Measurements from ENCODE around the gene ZNF619. TPM values are rescaled to one million over a fixed set of nuclear protein-coding genes. Genes with fewer than 3 reads are reported as not detected.
"Not testable (repeated sequence)": the region's sequence is repeated elsewhere in the genome, so short reads cannot be mapped to it uniquely, and the experiment has no call there.

The ZNF619 gene
- total RNA-seq, 2 donors from 2014 or later, result 0.91 to 5.7 TPM

GRCh38 chr3:40460481-40460880, 16.4 kb upstream of the ZNF619 start:
- H3K9me3 Mint-ChIP-seq; DNase-seq (ENCODE audit: low spot score in 2 of 2); ATAC-seq: not testable (repeated sequence)
- peak overlapping the region in 1 of 2 donors; percentile 77 for H3K27ac Mint-ChIP-seq
- H3K36me3 Mint-ChIP-seq, result peaks cover 31 to 60% of the 10 kb centered on the region in 2 donors

DNA sequence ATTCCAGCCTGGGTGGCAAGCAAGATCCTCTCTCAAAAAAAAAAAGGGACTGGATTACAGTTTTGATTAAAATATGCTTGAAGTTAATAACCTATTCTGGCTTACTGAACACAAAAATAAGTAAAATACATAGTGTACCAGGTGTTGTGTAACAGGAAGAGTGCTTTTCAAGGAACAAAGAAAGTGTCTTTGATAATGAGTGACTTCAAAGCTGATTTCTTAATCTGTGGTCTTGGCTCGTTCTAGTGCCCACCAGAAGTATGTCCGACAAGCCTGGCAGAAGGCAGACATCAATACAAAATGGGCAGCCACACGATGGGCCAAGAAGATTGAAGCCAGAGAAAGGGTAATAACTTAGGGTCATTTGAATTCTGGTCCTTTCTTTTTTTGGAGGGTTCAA, 15.8 kb upstream of the ZNF619 start:
- ATAC-seq, result no peak
- no peak for DNase-seq (ENCODE audit: low spot score in 2 of 2)
- no peaks in the 10 kb centered on the region for H3K9me3 Mint-ChIP-seq
- H3K27ac Mint-ChIP-seq, result peak overlapping the region in 1 of 2 donors; percentile 62
- peaks cover 26 to 60% of the 10 kb centered on the region in 2 donors for H3K36me3 Mint-ChIP-seq

GRCh38 chr3:40462838-40463237, 14.1 kb upstream of the ZNF619 start:
- not testable (repeated sequence) for H3K9me3 Mint-ChIP-seq; ATAC-seq; DNase-seq (ENCODE audit: low spot score in 2 of 2); H3K27ac Mint-ChIP-seq
- H3K36me3 Mint-ChIP-seq, result peaks cover 15 to 56% of the 10 kb centered on the region in 2 donors

DNA sequence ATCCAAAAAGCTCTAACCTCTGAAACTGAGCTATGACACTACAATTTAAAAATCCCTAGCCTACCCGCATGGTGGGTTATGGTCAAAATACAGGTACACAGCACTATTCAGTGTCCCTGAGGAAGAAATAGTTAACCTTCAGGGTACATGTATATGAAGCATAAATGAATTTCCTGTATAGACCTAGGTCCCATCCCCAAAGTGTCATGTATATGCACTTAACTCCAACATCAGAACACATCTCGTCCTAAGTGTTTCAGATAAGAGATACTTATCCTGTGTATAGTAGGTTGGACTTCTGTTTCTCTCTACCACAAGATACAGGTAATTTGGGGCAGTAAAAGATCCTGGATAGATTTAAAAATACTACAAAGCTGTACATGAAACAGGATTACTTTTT, 13.3 kb upstream of the ZNF619 start:
- peaks cover 8 to 48% of the 10 kb centered on the region in 2 donors for H3K36me3 Mint-ChIP-seq
- ATAC-seq, result no peak
- H3K9me3 Mint-ChIP-seq, result no peaks in the 10 kb centered on the region
- no peak for DNase-seq (ENCODE audit: low spot score in 2 of 2)
- peak overlapping the region in 1 of 2 donors; percentile 29 for H3K27ac Mint-ChIP-seq

DNA sequence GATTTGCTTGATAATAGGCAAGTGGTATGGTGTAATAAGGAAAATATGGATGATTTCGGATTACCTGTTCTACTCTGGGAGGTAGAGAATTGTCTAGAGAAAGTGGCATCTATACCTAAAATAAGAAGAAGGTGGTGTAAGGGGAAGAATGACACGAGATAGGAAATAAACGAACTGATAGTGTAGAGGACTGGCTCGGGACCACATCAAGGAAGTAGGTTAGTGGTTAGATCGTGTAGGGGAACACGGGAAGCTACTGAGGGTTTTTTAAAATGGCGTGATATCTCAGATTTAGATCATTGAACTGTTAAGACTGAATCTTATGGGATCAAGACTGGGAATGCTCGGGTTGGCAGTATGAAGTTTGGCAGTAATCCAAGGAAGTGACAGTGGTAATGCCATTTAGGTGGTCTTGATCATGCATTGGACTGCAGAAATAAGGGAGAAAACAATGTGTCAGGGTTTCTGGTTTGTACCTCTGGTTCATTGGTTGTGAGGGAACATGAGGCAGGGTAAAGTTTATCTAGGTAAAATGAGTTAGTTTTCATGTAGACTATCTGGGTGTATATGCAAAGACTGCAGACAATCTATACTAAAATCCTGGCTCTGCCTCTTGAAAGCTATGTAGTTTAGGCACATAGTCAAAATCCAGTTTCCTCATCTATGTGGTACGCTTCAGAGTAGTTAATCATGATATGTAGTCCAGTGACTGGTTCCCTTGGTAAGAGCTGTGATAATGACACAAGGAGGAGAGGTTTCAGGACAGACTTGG, 12.4 kb upstream of the ZNF619 start:
- ATAC-seq (peak; percentile 51 to 76), DNase-seq (ENCODE audit: low spot score in 2 of 2) (no peak)
- peak overlapping the region; percentile 34 to 73 for H3K27ac Mint-ChIP-seq
- H3K36me3 Mint-ChIP-seq, result peaks cover 0 to 40% of the 10 kb centered on the region in 2 donors
- no peaks in the 10 kb centered on the region for H3K9me3 Mint-ChIP-seq

- no peak for ATAC-seq
- H3K36me3 Mint-ChIP-seq, result peaks cover 0 to 39% of the 10 kb centered on the region in 2 donors
- DNase-seq (ENCODE audit: low spot score in 2 of 2), result no peak
- H3K9me3 Mint-ChIP-seq, result no peaks in the 10 kb centered on the region
- H3K27ac Mint-ChIP-seq, result peak overlapping the region; percentile 34 to 73
Measured at GRCh38 chr3:40465111-40465407, 11.9 kb upstream of the ZNF619 start.

- peaks cover 0 to 35% of the 10 kb centered on the region in 2 donors for H3K36me3 Mint-ChIP-seq
- DNase-seq (ENCODE audit: low spot score in 2 of 2) (no peak), ATAC-seq (no peak)
- H3K27ac Mint-ChIP-seq, result peak overlapping the region; percentile 34 to 56
- no peaks in the 10 kb centered on the region for H3K9me3 Mint-ChIP-seq
Measured at GRCh38 chr3:40465456-40465855, 11.5 kb upstream of the ZNF619 start.

- Mint-ChIP-seq H3K27ac (no peak overlapping the region), H3K36me3 (peaks cover 0 to 17% of the 10 kb centered on the region in 2 donors), H3K9me3 (no peaks in the 10 kb centered on the region)
- ATAC-seq, result peak in 1 of 2 donors; percentile 3
- DNase-seq (ENCODE audit: low spot score in 2 of 2), result no peak
Measured at GRCh38 chr3:40468018-40468417, 8.9 kb upstream of the ZNF619 start.

DNA sequence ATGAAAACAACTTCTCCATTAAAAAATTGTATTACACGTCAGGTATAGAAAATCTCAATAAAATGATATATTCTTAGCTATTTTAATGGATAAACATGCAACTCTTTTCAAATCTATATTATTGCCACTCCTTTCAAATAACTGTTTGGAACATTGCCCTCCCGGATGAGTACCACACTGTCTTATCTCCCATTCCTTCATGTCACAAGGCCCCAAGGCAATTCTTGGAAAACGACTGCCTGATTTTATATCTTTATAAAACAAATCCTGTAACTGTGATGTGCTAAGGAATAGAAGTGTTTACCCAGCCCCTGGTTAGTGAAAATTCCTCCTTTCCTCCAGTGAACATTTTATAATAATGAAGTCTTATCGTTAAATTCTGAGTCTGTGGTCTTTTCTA, 6.2 kb upstream of the ZNF619 start:
- H3K27ac Mint-ChIP-seq, result no peak overlapping the region
- DNase-seq (ENCODE audit: low spot score in 2 of 2) (no peak), ATAC-seq (no peak)
- H3K36me3 Mint-ChIP-seq, result no peaks in the 10 kb centered on the region
- H3K9me3 Mint-ChIP-seq, result no peaks in the 10 kb centered on the region

- Mint-ChIP-seq H3K9me3 (no peaks in the 10 kb centered on the region), H3K36me3 (peaks cover 0 to 6% of the 10 kb centered on the region in 2 donors), H3K27ac (peak overlapping the region; percentile 87 to 97)
- DNase-seq (ENCODE audit: low spot score in 2 of 2), result no peak
- no peak for ATAC-seq
Measured at GRCh38 chr3:40477666-40478065, 744 bp downstream of the ZNF619 start.

DNA sequence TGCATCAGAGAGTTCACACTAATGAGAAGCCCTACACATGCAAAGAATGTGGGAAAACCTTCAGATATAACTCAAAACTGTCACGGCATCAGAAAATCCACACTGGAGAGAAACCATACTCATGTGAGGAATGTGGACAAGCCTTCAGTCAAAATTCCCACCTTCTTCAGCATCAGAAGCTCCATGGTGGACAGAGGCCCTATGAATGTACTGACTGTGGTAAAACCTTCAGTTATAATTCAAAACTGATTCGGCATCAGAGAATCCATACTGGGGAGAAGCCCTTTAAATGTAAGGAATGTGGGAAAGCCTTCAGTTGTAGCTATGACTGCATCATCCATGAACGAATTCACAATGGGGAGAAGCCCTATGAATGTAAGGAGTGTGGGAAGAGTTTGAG, 10.2 kb downstream of the ZNF619 start:
- Mint-ChIP-seq H3K36me3 (peaks cover 35 to 39% of the 10 kb centered on the region in 2 donors), H3K9me3 (peaks cover 13 to 22% of the 10 kb centered on the region in 2 donors), H3K27ac (no peak overlapping the region)
- no peak for DNase-seq (ENCODE audit: low spot score in 2 of 2)
- ATAC-seq, result no peak

- H3K27ac Mint-ChIP-seq, result no peak overlapping the region
- ATAC-seq, result no peak
- H3K36me3 Mint-ChIP-seq, result peaks cover 28 to 33% of the 10 kb centered on the region in 2 donors
- DNase-seq (ENCODE audit: low spot score in 2 of 2), result no peak
- peaks cover 13 to 22% of the 10 kb centered on the region in 2 donors for H3K9me3 Mint-ChIP-seq
Measured at GRCh38 chr3:40490916-40491315, 14.0 kb downstream of the ZNF619 start.

- H3K27ac Mint-ChIP-seq, result peak overlapping the region in 1 of 2 donors; percentile 26
- peaks cover 0 to 5% of the 10 kb centered on the region in 2 donors for H3K36me3 Mint-ChIP-seq
- peaks cover 0 to 4% of the 10 kb centered on the region in 2 donors for H3K9me3 Mint-ChIP-seq
- no peak for ATAC-seq
- DNase-seq (ENCODE audit: low spot score in 2 of 2), result no peak
Measured at GRCh38 chr3:40494698-40495097, 17.8 kb downstream of the ZNF619 start.

DNA sequence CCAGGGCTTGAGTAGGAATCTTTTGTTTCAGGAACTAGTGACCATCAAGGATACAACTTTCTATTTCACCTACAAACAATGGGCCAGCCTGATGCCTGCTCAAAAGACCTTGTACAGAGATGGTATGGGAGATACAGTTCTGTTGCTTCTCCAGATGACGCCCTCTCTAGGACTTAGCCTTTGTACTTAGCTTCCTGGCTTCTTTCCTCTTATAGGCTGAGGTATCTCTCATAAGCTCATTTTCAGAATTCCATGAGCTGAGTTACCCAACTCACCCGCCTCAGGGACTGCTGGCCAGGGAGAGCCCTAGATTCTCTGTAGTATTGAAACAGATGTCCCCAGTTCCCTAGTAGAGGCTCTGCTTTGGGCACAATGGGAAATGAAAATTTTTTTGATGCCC, 20.4 kb downstream of the ZNF619 start:
- H3K9me3 Mint-ChIP-seq, result no peaks in the 10 kb centered on the region
- ATAC-seq (no peak), DNase-seq (ENCODE audit: low spot score in 2 of 2) (no peak)
- H3K27ac Mint-ChIP-seq, result no peak overlapping the region
- no peaks in the 10 kb centered on the region for H3K36me3 Mint-ChIP-seq

- ATAC-seq, result no peak
Measured at GRCh38 chr3:40499952-40500351, 23.0 kb downstream of the ZNF619 start.

GRCh38 chr3:40502034-40502433, 25.1 kb downstream of the ZNF619 start:
- no peak for DNase-seq (ENCODE audit: low spot score in 2 of 2)
- no peak for ATAC-seq
- H3K36me3 Mint-ChIP-seq, result peaks cover 0 to 7% of the 10 kb centered on the region in 2 donors
- H3K9me3 Mint-ChIP-seq, result no peaks in the 10 kb centered on the region
- H3K27ac Mint-ChIP-seq, result no peak overlapping the region

More at GRCh38 chr3:40499952-40500351, 23.0 kb downstream of the ZNF619 start:
- Mint-ChIP-seq H3K36me3 (no peaks in the 10 kb centered on the region), H3K9me3 (no peaks in the 10 kb centered on the region), H3K27ac (no peak overlapping the region)
- DNase-seq (ENCODE audit: low spot score in 2 of 2), result no peak

DNA sequence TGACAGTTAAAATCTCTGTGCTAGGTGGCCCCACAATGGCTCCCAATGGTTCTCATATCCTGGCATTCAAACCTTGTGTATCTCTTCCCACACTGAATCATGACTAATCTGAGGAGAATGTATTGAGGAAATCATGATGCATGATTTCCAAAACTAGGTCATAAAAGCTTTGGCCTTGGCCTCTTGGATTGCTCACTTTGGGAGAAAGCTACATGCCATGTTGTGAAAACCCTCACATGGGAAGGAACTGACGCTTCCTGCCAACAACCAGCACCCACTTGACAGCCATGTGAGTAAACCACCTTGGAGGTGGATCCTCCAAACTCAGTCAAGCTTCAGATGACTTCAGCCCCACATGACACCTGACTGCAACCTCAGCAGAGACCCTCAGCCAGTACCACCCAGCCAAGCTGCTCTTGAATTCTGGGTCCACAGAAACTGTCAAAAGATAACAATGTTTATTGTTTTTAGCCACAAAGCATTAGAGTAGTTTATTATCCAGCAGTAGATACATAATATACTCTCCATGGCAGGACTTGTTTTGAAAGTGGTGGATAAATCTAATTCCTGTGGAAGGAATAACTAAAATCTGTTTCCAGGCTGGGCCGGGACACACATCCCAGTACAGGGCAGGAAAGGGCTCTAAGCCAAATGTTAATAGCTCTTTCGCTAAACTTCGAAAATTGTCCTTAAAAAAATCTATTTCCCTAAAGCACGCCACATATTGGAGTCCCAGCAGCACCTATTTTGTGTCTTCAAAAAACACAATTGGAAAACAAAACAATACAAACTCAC, 27.9 kb downstream of the ZNF619 start:
- Mint-ChIP-seq H3K9me3 (no peaks in the 10 kb centered on the region), H3K36me3 (peaks cover 11 to 17% of the 10 kb centered on the region in 2 donors), H3K27ac (no peak overlapping the region)
- ATAC-seq (peak; percentile 39 to 65), DNase-seq (ENCODE audit: low spot score in 2 of 2) (no peak)
